ENCODE results near the gene APOBEC3C. TPM values are rescaled to one million over a fixed set of nuclear protein-coding genes. Genes with fewer than 3 reads are reported as not detected.

Gene APOBEC3C
- total RNA-seq = 100 to 1,000 TPM; 147 to 176 TPM

- peak; percentile 97 for ATAC-seq
- Mint-ChIP-seq H3K4me1 (peaks cover 37% of the 10 kb centered on the region), H3K9me3 (ENCODE audit: low read depth) (no peaks in the 10 kb centered on the region), H3K36me3 (peaks cover 24% of the 10 kb centered on the region), H3K27ac (peak within 1 kb of the TSS; percentile 96), H3K4me3 (peak within 1 kb of the TSS; percentile 87), H3K27me3 (no peaks in the 10 kb centered on the region)
- peak; percentile 95 for DNase-seq
- CTCF ChIA-PET = interaction anchor here (1.0 to 1.8 kb wide), 9 partner anchors 10 to 303 kb away, joined by 3 to 14 read pairs (median 4); no protein-coding TSS in a partner anchor
These were observed at the start of gene APOBEC3C for GRCh38 chr22:39013942-39014722. TSS of gene APOBEC3C (plus strand) at chr22:39014257. CDS start at chr22:39014363, 106 bp downstream.

DNA sequence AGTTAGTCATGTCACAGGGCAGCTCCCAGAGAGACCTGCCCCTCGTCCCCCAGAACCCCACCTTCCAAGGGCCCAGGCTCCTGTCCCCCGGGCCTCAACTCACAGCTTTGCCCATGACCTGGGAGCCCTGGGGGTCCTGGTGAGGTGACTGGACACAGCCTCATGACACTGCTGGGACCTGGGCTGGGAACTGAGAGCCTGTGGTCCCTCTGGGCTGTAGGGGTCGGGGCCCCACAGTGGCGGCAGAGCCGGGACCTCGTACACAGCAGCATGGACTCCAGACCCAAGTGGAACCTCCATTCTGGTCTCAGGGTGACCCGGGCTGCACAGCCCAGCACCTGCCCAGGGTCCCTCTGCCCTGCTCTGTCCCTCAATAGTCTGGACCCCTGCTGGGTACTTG is 49.8 kb upstream of the APOBEC3C start:
- H3K27me3 Mint-ChIP-seq = peaks cover 5% of the 10 kb centered on the region
- H3K4me1 Mint-ChIP-seq = peaks cover 11% of the 10 kb centered on the region
- no peaks in the 10 kb centered on the region for H3K36me3 Mint-ChIP-seq
- H3K4me3 Mint-ChIP-seq = no peak overlapping the region
- no peak overlapping the region for H3K27ac Mint-ChIP-seq
- ATAC-seq (no peak), DNase-seq (no peak)
- H3K9me3 Mint-ChIP-seq (ENCODE audit: low read depth) = no peaks in the 10 kb centered on the region
- CTCF ChIA-PET = interaction anchor here (0.6 to 1.1 kb wide), 2 partner anchors 39 to 95 kb away, joined by 3 read pairs; no protein-coding TSS in a partner anchor

DNA sequence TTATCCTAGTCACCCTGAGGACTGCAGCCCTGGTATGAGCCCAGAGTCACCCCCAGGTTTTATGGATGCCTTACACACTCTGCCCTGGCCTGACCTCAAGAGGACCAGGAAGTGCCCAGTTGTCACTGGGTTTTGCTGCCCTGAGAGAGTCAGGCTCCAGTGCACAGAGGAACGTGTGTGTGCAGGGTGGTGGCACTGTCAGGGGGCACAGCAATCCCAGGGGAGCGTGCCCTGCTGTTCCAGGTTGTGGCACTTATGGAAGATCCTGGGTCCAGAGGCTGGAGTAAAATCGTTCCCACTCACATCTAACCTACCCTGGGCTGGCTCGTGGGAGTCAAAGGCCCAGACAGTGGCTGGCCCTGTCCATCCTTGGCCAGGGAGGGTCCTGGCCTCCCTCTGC is 49.1 kb upstream of the APOBEC3C start:
- no peak for ATAC-seq
- H3K4me1 Mint-ChIP-seq = peaks cover 6% of the 10 kb centered on the region
- CTCF ChIA-PET = no interaction called here

DNA sequence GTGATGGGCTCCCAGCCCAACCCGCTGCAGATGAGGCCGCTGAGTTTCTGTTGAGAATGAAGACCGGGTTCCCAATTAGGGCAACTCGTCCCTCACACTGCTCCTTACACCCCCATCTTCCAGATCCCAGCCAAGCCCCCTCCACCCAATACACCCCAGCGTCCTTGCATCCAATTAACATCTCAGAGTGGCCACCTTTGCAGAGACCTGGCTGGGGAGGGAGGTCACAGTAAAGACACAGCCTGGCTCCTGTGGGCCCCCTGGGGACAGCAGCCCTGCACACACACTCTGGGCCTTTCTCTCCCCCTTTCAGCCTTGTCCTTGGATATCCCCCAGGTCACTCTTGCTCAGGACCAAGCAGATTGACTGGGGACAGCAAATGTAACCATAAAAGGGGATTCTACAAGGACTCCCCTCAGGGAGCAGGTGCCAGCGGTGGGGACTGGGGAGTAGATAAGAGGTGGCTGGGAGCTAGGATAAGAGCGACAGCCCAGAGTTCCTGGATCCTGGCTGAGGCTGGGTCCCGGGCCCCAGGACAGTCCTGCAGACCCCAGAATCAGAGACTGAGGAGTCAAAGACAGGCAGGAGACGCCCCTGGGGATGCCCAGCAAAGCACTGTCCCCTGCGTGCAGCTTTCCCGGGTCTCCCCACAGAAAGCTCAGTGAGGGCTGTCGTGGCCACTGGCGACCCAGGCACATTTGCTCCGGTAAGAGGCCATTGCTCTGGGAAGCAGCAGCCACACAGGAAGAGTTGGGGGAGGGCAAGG is 48.3 kb upstream of the APOBEC3C start:
- H3K4me1 Mint-ChIP-seq = peaks cover 9% of the 10 kb centered on the region
- ATAC-seq (no peak), DNase-seq (no peak)
- no peak overlapping the region for H3K27ac Mint-ChIP-seq
- H3K9me3 Mint-ChIP-seq (ENCODE audit: low read depth) = no peaks in the 10 kb centered on the region
- peaks cover 14% of the 10 kb centered on the region for H3K27me3 Mint-ChIP-seq
- CTCF ChIA-PET = no interaction called here
- no peak overlapping the region for H3K4me3 Mint-ChIP-seq
- H3K36me3 Mint-ChIP-seq = no peaks in the 10 kb centered on the region

More for the DNA sequence above, 49.1 kb upstream of the APOBEC3C start:
- DNase-seq = no peak
- Mint-ChIP-seq H3K27me3 (peaks cover 10% of the 10 kb centered on the region), H3K36me3 (no peaks in the 10 kb centered on the region), H3K4me3 (no peak overlapping the region), H3K9me3 (ENCODE audit: low read depth) (no peaks in the 10 kb centered on the region), H3K27ac (no peak overlapping the region)

- H3K36me3 Mint-ChIP-seq = no peaks in the 10 kb centered on the region
- DNase-seq (no peak), ATAC-seq (no peak)
- H3K4me1 Mint-ChIP-seq = peaks cover 9% of the 10 kb centered on the region
- no peak overlapping the region for H3K27ac Mint-ChIP-seq
- H3K9me3 Mint-ChIP-seq (ENCODE audit: low read depth) = no peaks in the 10 kb centered on the region
- H3K4me3 Mint-ChIP-seq = no peak overlapping the region
- CTCF ChIA-PET = no interaction called here
- peaks cover 17% of the 10 kb centered on the region for H3K27me3 Mint-ChIP-seq
These were observed 47.7 kb upstream of the APOBEC3C start for GRCh38 chr22:38966380-38966702.

- H3K9me3 Mint-ChIP-seq (ENCODE audit: low read depth) = no peaks in the 10 kb centered on the region
- H3K36me3 Mint-ChIP-seq = no peaks in the 10 kb centered on the region
- DNase-seq (no peak), ATAC-seq (no peak)
- CTCF ChIA-PET = no interaction called here
- H3K4me1 Mint-ChIP-seq = peaks cover 9% of the 10 kb centered on the region
- peak overlapping the region; percentile 42 for H3K27ac Mint-ChIP-seq
- H3K4me3 Mint-ChIP-seq = no peak overlapping the region
- peaks cover 19% of the 10 kb centered on the region for H3K27me3 Mint-ChIP-seq
These were observed 47.1 kb upstream of the APOBEC3C start for GRCh38 chr22:38966942-38967341.

DNA sequence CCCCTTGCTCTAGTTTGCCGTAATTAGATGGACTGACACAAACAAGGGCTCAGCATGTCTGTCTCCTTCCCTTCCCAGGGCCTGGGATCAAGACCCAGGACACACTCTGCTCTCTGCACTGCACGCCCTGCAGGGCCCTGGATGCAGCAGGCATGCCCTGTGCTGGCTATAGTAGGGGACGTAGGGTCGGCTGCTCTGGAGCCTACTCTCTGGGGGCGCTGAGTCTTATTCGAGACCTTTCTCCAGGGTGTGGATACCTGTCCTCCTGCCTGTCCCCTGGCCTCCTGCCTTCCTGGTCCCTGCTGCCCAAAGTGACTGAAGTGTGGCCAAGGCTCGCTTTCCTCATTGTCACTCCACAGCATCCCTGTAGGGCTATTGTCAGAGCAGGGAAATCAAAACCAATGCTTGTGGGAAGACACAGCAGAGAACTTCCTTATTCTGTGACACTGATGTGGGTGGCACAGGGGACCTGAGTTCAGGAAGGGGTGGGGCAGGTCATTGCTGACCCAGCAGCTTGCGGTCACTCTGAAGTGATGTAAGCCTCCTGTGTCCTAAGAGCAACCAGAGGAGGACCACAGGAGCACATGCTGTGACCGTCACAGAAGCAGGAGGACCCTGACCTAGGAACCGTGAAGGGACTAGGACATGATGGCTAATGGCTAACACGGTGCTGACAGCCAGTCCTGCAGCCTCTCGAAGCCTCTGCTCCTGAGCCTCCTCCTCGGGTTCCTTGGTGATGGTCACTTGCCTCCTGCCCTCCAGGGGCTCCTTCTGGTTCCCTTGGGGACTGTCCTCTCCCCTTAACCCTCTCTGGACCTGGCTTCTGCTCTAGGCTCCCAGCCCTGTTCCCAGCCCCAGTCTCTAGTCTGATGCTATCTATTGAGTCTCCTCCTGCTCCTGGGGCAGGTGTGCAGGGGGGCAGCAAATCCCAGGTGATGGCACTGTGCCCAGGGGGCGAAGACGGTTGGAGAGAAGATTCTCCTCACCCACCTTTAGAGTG is 46.3 kb upstream of the APOBEC3C start:
- CTCF ChIA-PET = no interaction called here
- no peaks in the 10 kb centered on the region for H3K9me3 Mint-ChIP-seq (ENCODE audit: low read depth)
- ATAC-seq (peak; percentile 25), DNase-seq (no peak)
- no peak overlapping the region for H3K4me3 Mint-ChIP-seq
- H3K27ac Mint-ChIP-seq = peak overlapping the region; percentile 8
- peaks cover 22% of the 10 kb centered on the region for H3K27me3 Mint-ChIP-seq
- H3K4me1 Mint-ChIP-seq = peaks cover 9% of the 10 kb centered on the region
- no peaks in the 10 kb centered on the region for H3K36me3 Mint-ChIP-seq

DNA sequence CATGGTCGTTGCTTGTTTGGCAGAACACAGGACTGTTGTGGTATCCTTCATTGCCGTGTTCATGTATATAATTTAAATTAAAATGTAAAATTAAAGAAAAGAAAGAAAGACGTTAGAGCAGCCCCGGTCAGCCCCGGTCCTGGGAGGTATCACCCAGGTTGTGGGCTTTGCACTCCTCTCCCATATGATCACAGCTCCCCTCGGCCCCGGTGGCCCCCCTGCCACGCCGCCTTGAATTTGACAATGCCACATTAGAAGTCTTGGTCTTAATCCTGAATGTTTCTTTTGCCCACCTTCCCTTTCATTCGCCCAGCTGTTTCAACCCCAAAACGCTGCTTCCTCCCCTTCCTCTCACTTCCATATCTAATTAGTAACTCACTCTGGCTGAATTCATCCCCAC is 45.3 kb upstream of the APOBEC3C start:
- peaks cover 15% of the 10 kb centered on the region for H3K4me1 Mint-ChIP-seq
- H3K36me3 Mint-ChIP-seq = no peaks in the 10 kb centered on the region
- no peak overlapping the region for H3K27ac Mint-ChIP-seq
- H3K27me3 Mint-ChIP-seq = peaks cover 22% of the 10 kb centered on the region
- H3K4me3 Mint-ChIP-seq = no peak overlapping the region
- ATAC-seq (no peak), DNase-seq (no peak)
- no peaks in the 10 kb centered on the region for H3K9me3 Mint-ChIP-seq (ENCODE audit: low read depth)
- CTCF ChIA-PET = interaction anchor here (1.2 to 7.7 kb wide), 2 partner anchors 20 to 99 kb away, joined by 3 to 47 read pairs; partner anchors contain the start of gene CBX6

DNA sequence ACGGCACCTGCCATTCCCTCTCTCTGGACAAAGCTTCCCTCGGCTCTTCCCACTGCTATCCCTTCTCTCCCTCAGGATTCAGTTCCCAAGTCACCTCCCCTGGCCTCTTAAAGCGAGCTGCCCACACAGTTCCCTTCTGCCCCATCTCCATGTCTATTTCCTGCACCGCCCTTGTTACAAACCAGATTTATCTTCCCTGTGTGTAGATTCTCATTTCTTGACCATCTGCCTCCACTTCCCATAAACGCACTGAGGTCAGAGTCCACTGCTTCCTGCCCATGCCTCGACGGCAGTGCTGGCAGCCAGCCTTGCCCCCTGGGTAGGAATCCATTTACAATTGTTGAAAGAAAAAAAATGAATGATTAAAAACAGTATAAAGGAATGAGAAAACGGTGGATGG is 43.5 kb upstream of the APOBEC3C start:
- no peak overlapping the region for H3K4me3 Mint-ChIP-seq
- no peak overlapping the region for H3K27ac Mint-ChIP-seq
- peaks cover 22% of the 10 kb centered on the region for H3K27me3 Mint-ChIP-seq
- DNase-seq = no peak
- CTCF ChIA-PET = interaction anchor here (1.5 to 7.7 kb wide), 4 partner anchors 13 to 100 kb away, joined by 6 to 75 read pairs (median 36); partner anchors contain the start of genes APOBEC3B and CBX6
- ATAC-seq = no peak
- H3K4me1 Mint-ChIP-seq = peaks cover 17% of the 10 kb centered on the region
- H3K36me3 Mint-ChIP-seq = no peaks in the 10 kb centered on the region
- no peaks in the 10 kb centered on the region for H3K9me3 Mint-ChIP-seq (ENCODE audit: low read depth)

DNA sequence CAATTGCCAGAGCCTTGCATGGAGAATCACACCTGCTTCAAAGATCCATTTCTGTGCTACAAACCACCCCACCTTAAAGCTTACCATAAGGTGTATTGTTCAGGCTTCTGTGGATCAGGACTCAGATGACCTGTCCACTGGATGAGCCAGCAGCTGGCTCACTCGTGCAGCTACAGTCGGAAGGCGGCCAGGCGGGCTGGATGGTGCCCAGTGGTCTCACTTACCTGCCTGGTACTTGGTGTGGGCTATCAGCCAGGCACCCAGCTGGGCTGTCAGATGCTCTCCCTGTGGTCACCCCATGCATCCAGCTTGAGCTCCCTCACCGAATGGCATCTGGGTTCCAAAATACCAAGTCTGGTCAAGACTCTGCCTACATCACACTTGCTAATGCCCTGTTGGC is 42.9 kb upstream of the APOBEC3C start:
- Mint-ChIP-seq H3K4me3 (no peak overlapping the region), H3K4me1 (peaks cover 17% of the 10 kb centered on the region)

DNA sequence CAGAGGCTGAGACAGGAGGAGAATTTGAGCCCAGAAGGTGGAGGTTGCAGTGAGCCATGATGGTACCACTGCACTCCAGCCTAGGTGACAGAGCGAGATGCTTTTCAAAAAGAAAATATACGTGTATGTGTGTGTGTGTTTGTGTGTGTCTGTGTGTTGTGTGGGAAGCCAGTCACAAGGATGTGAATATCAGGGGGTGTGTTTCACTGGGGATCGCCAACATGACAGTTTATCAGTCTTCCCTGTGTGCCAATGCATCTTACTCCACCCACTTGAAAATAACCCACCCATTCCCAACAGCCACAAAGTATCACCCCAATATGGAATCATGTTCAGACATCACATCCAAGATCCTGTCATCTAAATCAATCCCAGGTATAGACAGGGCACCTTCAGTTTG is 42.3 kb upstream of the APOBEC3C start:
- H3K4me1 Mint-ChIP-seq = peaks cover 17% of the 10 kb centered on the region
- no peak for ATAC-seq
- no peaks in the 10 kb centered on the region for H3K9me3 Mint-ChIP-seq (ENCODE audit: low read depth)

More for the DNA sequence above, 42.9 kb upstream of the APOBEC3C start:
- Mint-ChIP-seq H3K27ac (no peak overlapping the region), H3K36me3 (peaks cover 1% of the 10 kb centered on the region), H3K9me3 (ENCODE audit: low read depth) (no peaks in the 10 kb centered on the region), H3K27me3 (peaks cover 22% of the 10 kb centered on the region)
- no peak for ATAC-seq
- no peak for DNase-seq
- CTCF ChIA-PET = interaction anchor here (1.5 to 7.7 kb wide), 4 partner anchors 12 to 101 kb away, joined by 6 to 75 read pairs (median 36); partner anchors contain the start of genes APOBEC3B and CBX6

DNA sequence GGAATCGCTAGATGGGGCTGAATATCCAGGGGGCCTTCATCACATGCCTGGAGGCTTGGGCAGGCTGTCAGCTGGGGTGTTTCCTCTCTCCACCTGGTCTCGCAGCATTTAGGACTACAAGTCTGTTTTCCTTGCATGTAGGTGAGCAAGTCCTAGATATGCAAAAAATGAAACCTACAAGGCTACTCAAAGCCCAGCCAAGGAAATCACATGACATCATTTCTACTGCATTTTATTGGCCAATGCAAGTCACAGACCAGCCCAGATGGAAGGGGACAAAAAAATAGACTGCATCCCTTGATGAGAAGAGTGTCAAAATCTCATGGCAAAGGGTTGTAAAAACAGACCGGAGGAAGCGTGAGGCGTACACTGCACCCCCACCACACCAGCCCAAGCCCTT is 41.5 kb upstream of the APOBEC3C start:
- H3K9me3 Mint-ChIP-seq (ENCODE audit: low read depth) = peaks cover 3% of the 10 kb centered on the region
- no peak for ATAC-seq
- H3K27me3 Mint-ChIP-seq = peaks cover 25% of the 10 kb centered on the region
- H3K4me3 Mint-ChIP-seq = no peak overlapping the region
- H3K36me3 Mint-ChIP-seq = peaks cover 3% of the 10 kb centered on the region
- peaks cover 16% of the 10 kb centered on the region for H3K4me1 Mint-ChIP-seq
- no peak for DNase-seq
- CTCF ChIA-PET = interaction anchor here (0.7 to 7.7 kb wide), 5 partner anchors 11 to 102 kb away, joined by 3 to 75 read pairs (median 25); partner anchors contain the start of genes APOBEC3B and CBX6
- H3K27ac Mint-ChIP-seq = no peak overlapping the region

More for the DNA sequence above, 42.3 kb upstream of the APOBEC3C start:
- peaks cover 1% of the 10 kb centered on the region for H3K36me3 Mint-ChIP-seq
- no peak overlapping the region for H3K27ac Mint-ChIP-seq
- no peak overlapping the region for H3K4me3 Mint-ChIP-seq
- H3K27me3 Mint-ChIP-seq = peaks cover 22% of the 10 kb centered on the region
- CTCF ChIA-PET = interaction anchor here (0.7 to 7.7 kb wide), 5 partner anchors 11 to 102 kb away, joined by 3 to 75 read pairs (median 25); partner anchors contain the start of genes APOBEC3B and CBX6
- no peak for DNase-seq
